ENCODE data around the gene DNAAF5.

- TF ChIP-seq CTCF (IDR thresholded peaks at IDR 0.05) (no peak), POLR2A (IDR thresholded peaks at IDR 0.05) (no peak), POLR2AphosphoS5 (IDR thresholded peaks at IDR 0.05) (no peak)
These were observed 14.5 kb upstream of the DNAAF5 start for GRCh38 chr7:711922-712380.
